ENCODE results near the gene TNIK.

DNA sequence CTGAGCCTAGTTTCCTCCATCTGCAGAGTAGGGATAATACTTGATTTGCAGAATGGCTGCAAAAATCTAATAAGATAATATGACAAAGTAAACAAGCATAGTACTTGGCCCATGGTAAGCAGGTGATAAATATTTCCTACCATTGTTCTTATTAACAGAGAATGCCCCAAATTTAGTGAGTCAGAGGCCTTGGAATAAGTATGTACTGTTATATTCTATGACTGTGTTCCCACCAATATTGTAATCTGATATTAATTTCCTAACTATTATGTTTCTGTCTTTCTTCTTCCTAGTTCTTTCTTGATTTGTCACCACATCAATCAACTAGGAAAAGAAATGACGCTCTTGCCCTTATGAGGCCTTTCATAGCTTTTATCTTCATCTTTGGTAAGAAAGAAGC is 255.3 kb downstream of the TNIK start:
- TF ChIP-seq, protein P1, sequence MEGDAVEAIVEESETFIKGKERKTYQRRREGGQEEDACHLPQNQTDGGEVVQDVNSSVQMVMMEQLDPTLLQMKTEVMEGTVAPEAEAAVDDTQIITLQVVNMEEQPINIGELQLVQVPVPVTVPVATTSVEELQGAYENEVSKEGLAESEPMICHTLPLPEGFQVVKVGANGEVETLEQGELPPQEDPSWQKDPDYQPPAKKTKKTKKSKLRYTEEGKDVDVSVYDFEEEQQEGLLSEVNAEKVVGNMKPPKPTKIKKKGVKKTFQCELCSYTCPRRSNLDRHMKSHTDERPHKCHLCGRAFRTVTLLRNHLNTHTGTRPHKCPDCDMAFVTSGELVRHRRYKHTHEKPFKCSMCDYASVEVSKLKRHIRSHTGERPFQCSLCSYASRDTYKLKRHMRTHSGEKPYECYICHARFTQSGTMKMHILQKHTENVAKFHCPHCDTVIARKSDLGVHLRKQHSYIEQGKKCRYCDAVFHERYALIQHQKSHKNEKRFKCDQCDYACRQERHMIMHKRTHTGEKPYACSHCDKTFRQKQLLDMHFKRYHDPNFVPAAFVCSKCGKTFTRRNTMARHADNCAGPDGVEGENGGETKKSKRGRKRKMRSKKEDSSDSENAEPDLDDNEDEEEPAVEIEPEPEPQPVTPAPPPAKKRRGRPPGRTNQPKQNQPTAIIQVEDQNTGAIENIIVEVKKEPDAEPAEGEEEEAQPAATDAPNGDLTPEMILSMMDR (conservative IDR thresholded peaks at IDR 0.05; ENCODE audit: low read depth in 2 of 2) = no peak
- no peak for TF ChIP-seq JUNB (IDR thresholded peaks at IDR 0.05; ENCODE audit: unreplicated experiment)
- no peak for TF ChIP-seq EZH2 (IDR thresholded peaks at IDR 0.05; ENCODE audit: low read depth, unreplicated experiment)
- no peak for TF ChIP-seq EZH2phosphoT487 (IDR thresholded peaks at IDR 0.05; ENCODE audit: unreplicated experiment)
